Measurements from ENCODE around the gene ZBTB7A. TPM values are rescaled to one million over a fixed set of nuclear protein-coding genes. Genes with fewer than 3 reads are reported as not detected.

Gene ZBTB7A
- total RNA-seq, 1 donor from 2014 or later: 39.9 TPM

DNA sequence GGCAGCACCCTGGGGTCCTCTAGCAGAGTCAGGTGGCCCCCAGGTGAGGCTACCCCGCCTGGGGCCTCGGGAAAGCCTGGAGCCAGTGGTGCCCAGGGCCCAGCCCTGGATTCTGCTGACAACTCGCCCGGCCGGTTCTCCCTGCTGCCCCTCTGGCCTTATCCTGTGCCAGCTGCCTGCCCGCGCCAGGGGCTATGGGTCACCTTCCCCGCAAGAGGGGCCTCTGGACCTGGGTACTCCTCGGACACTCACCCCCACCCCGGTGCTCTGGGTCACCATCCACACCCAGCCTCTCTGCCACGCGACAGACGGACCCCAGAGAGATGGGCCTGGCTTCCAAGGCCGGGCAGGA is 24.0 kb downstream of the ZBTB7A start:
- no peak for DNase-seq (ENCODE audit: low spot score)
- no peak overlapping the region for H3K4me3 Mint-ChIP-seq (ENCODE audit: low read depth)
- no peak overlapping the region for H3K27ac Mint-ChIP-seq
- intact Hi-C loops (cut with micrococcal nuclease): no loop called here
- no peaks in the 10 kb centered on the region for H3K9me3 Mint-ChIP-seq
- peaks cover 33% of the 10 kb centered on the region for H3K36me3 Mint-ChIP-seq (ENCODE audit: low read depth)
- H3K4me1 Mint-ChIP-seq (ENCODE audit: low read depth): no peaks in the 10 kb centered on the region
- no peaks in the 10 kb centered on the region for H3K27me3 Mint-ChIP-seq (ENCODE audit: low read depth)

GRCh38 chr19:4042064-4042730 is 24.5 kb downstream of the ZBTB7A start:
- no peaks in the 10 kb centered on the region for H3K4me1 Mint-ChIP-seq (ENCODE audit: low read depth)
- intact Hi-C loops (cut with micrococcal nuclease): no loop called here
- no peak overlapping the region for H3K4me3 Mint-ChIP-seq (ENCODE audit: low read depth)
- no peak for DNase-seq (ENCODE audit: low spot score)
- H3K36me3 Mint-ChIP-seq (ENCODE audit: low read depth): peaks cover 30% of the 10 kb centered on the region
- H3K9me3 Mint-ChIP-seq: no peaks in the 10 kb centered on the region
- no peak overlapping the region for H3K27ac Mint-ChIP-seq
- H3K27me3 Mint-ChIP-seq (ENCODE audit: low read depth): no peaks in the 10 kb centered on the region

DNA sequence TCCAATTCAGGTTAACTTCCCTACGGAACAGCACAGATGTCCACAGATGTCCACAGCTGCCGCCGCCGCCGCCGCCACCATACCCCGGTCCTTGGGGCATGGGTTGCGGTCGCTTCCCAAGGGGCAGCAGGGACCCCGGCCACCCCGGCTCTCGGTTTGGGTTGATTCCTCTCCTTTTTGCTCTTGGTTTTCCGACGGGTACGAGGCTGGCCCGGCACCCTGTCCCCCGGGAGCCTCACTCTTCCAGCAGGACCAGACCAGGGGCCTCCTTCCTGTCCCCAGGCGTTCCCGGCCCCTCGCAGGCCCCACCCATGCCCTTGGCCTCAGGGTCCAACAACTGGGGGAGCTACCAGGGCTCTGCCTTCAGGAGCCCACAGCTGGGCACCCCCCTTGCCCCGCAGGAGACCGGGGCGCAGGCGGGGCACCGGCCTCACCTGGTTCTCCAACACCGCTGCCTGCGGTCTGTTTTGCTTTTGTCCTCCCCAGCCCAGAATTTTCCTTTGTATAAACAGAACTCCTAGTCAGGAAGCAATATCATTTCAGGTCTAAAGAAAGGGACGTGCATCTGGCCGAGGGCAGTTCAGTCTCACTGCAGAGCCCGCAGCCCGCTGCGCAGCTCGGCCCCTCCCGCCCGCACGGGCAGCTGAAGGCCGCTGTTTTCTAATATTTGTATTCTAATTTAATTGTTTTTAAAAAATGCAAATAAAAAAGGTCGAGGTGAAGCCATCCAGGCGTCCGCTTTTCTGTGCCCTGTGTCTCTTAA is 27.9 kb downstream of the ZBTB7A start:
- intact Hi-C loops (cut with micrococcal nuclease): no loop called here
- no peaks in the 10 kb centered on the region for H3K9me3 Mint-ChIP-seq
- H3K4me3 Mint-ChIP-seq (ENCODE audit: low read depth): no peak overlapping the region
- no peak for DNase-seq (ENCODE audit: low spot score)
- no peaks in the 10 kb centered on the region for H3K4me1 Mint-ChIP-seq (ENCODE audit: low read depth)
- H3K27ac Mint-ChIP-seq: no peak overlapping the region
- H3K36me3 Mint-ChIP-seq (ENCODE audit: low read depth): peaks cover 22% of the 10 kb centered on the region
- no peaks in the 10 kb centered on the region for H3K27me3 Mint-ChIP-seq (ENCODE audit: low read depth)

DNA sequence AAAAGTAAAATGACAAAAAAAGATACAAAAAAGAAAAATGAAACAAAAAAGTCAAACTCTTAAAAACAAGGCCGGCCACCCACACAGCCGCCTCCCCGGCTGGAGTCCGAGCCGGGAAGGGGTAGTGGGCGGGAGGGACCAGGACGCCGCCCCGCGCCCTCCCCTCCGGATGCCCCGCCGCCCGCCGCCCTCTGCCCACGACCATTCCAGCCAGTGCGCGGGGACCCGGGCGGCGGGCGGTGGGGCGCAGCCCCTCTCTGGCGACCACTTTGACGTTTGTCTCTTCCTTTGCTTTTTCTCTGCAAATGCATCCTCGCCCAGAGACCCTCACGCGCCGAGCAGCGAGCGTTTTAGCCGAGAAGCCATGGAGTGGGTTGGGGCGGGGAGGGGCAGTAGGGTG is 28.6 kb downstream of the ZBTB7A start:
- H3K4me1 Mint-ChIP-seq (ENCODE audit: low read depth): no peaks in the 10 kb centered on the region
- H3K9me3 Mint-ChIP-seq: no peaks in the 10 kb centered on the region
- H3K27ac Mint-ChIP-seq: no peak overlapping the region
- H3K27me3 Mint-ChIP-seq (ENCODE audit: low read depth): no peaks in the 10 kb centered on the region
- intact Hi-C loops (cut with micrococcal nuclease): no loop called here
- no peak overlapping the region for H3K4me3 Mint-ChIP-seq (ENCODE audit: low read depth)
- peaks cover 18% of the 10 kb centered on the region for H3K36me3 Mint-ChIP-seq (ENCODE audit: low read depth)
- no peak for DNase-seq (ENCODE audit: low spot score)

- H3K4me3 Mint-ChIP-seq (ENCODE audit: low read depth): no peak overlapping the region
- H3K27ac Mint-ChIP-seq: no peak overlapping the region
- no peaks in the 10 kb centered on the region for H3K9me3 Mint-ChIP-seq
- DNase-seq (ENCODE audit: low spot score): no peak
- no peaks in the 10 kb centered on the region for H3K27me3 Mint-ChIP-seq (ENCODE audit: low read depth)
- H3K36me3 Mint-ChIP-seq (ENCODE audit: low read depth): peaks cover 18% of the 10 kb centered on the region
- intact Hi-C loops (cut with micrococcal nuclease): no loop called here
- no peaks in the 10 kb centered on the region for H3K4me1 Mint-ChIP-seq (ENCODE audit: low read depth)
These were observed 29.3 kb downstream of the ZBTB7A start for GRCh38 chr19:4037301-4037949.

DNA sequence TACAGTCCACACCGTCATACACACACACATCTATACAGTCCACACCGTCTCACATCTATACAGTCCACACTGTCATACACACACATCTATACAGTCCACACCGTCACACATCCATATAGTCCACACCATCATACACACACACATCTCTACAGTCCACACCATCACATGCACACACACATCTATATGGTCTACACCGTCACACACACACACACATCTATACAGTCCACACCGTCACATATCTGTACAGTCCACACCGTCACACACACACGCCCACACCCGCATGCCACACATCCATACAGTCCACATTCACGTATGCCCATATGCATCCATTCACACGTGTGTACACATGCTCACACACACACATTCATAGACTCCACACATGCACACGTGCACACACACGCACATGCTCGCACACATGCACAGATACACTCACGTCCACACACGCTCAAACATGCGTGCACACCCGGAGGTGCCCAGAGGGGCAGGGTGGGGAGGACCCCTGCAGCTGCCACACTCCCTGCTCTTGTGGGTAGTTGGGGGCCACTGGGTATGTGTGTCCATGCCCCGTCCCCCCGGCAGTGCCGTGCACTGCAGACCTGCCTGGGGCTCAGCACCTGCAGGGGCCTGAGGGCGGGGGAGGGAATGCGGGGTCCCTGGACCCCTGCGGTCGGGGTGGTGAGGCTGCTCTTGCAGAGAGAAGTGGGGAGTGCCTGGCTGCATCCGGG is 30.0 kb downstream of the ZBTB7A start:
- Mint-ChIP-seq H3K9me3 (no peaks in the 10 kb centered on the region), H3K27ac (no peak overlapping the region), H3K4me1 (ENCODE audit: low read depth) (no peaks in the 10 kb centered on the region), H3K27me3 (ENCODE audit: low read depth) (no peaks in the 10 kb centered on the region), H3K4me3 (ENCODE audit: low read depth) (no peak overlapping the region), H3K36me3 (ENCODE audit: low read depth) (peaks cover 19% of the 10 kb centered on the region)
- intact Hi-C loops (cut with micrococcal nuclease): no loop called here
- no peak for DNase-seq (ENCODE audit: low spot score)

DNA sequence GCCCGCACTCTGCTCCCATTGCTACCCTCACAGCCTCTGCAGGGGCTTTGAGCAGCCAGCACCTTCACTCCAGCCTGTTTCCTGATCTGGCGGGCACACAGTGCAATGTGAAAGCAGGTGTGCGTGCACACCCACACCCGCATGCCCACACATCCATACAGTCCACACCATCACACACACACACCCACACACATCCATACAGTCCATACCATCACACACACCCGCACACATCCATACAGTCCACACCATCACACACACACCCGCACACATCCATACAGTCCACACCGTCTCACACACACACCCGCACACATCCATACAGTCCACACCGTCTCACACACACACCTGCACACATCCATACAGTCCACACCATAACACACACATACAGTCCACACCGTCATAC is 31.1 kb downstream of the ZBTB7A start:
- H3K9me3 Mint-ChIP-seq: no peaks in the 10 kb centered on the region
- peaks cover 17% of the 10 kb centered on the region for H3K36me3 Mint-ChIP-seq (ENCODE audit: low read depth)
- H3K27ac Mint-ChIP-seq: no peak overlapping the region
- no peaks in the 10 kb centered on the region for H3K4me1 Mint-ChIP-seq (ENCODE audit: low read depth)
- no peaks in the 10 kb centered on the region for H3K27me3 Mint-ChIP-seq (ENCODE audit: low read depth)
- DNase-seq (ENCODE audit: low spot score): no peak
- H3K4me3 Mint-ChIP-seq (ENCODE audit: low read depth): no peak overlapping the region
- intact Hi-C loops (cut with micrococcal nuclease): no loop called here

GRCh38 chr19:4035018-4035566 is 31.6 kb downstream of the ZBTB7A start:
- intact Hi-C loops (cut with micrococcal nuclease): no loop called here
- no peak for DNase-seq (ENCODE audit: low spot score)
- Mint-ChIP-seq H3K36me3 (ENCODE audit: low read depth) (peaks cover 12% of the 10 kb centered on the region), H3K4me1 (ENCODE audit: low read depth) (no peaks in the 10 kb centered on the region), H3K9me3 (no peaks in the 10 kb centered on the region), H3K27me3 (ENCODE audit: low read depth) (no peaks in the 10 kb centered on the region), H3K27ac (no peak overlapping the region), H3K4me3 (ENCODE audit: low read depth) (no peak overlapping the region)

GRCh38 chr19:4034048-4035017 is 32.4 kb downstream of the ZBTB7A start:
- no peaks in the 10 kb centered on the region for H3K9me3 Mint-ChIP-seq
- H3K36me3 Mint-ChIP-seq (ENCODE audit: low read depth): peaks cover 11% of the 10 kb centered on the region
- H3K27me3 Mint-ChIP-seq (ENCODE audit: low read depth): no peaks in the 10 kb centered on the region
- DNase-seq (ENCODE audit: low spot score): no peak
- intact Hi-C loops (cut with micrococcal nuclease): no loop called here
- no peaks in the 10 kb centered on the region for H3K4me1 Mint-ChIP-seq (ENCODE audit: low read depth)
- H3K27ac Mint-ChIP-seq: no peak overlapping the region
- no peak overlapping the region for H3K4me3 Mint-ChIP-seq (ENCODE audit: low read depth)

GRCh38 chr19:4033028-4033956 is 33.4 kb downstream of the ZBTB7A start:
- Mint-ChIP-seq H3K36me3 (ENCODE audit: low read depth) (peaks cover 15% of the 10 kb centered on the region), H3K9me3 (no peaks in the 10 kb centered on the region), H3K27me3 (ENCODE audit: low read depth) (no peaks in the 10 kb centered on the region), H3K4me3 (ENCODE audit: low read depth) (no peak overlapping the region), H3K27ac (no peak overlapping the region), H3K4me1 (ENCODE audit: low read depth) (no peaks in the 10 kb centered on the region)
- intact Hi-C loops (cut with micrococcal nuclease): no loop called here
- DNase-seq (ENCODE audit: low spot score): no peak

- H3K27ac Mint-ChIP-seq: no peak overlapping the region
- no peaks in the 10 kb centered on the region for H3K27me3 Mint-ChIP-seq (ENCODE audit: low read depth)
- H3K4me3 Mint-ChIP-seq (ENCODE audit: low read depth): no peak overlapping the region
- H3K36me3 Mint-ChIP-seq (ENCODE audit: low read depth): peaks cover 11% of the 10 kb centered on the region
- intact Hi-C loops (cut with micrococcal nuclease): no loop called here
- DNase-seq (ENCODE audit: low spot score): no peak
- H3K9me3 Mint-ChIP-seq: no peaks in the 10 kb centered on the region
- H3K4me1 Mint-ChIP-seq (ENCODE audit: low read depth): no peaks in the 10 kb centered on the region
These were observed 34.3 kb downstream of the ZBTB7A start for GRCh38 chr19:4032436-4032835.
